TTC549 (cell line): ENCODE measurements around the gene RAET1G.
"Not testable (repeated sequence)": the region's sequence is repeated elsewhere in the genome, so short reads cannot be mapped to it uniquely, and the experiment has no call there.

Experiments used
- FAIRE-seq: peaks from 2 replicates; lab custom pipeline; 2012; peaks lifted over from hg19 to GRCh38; lab: Jason Lieb, UNC

RAET1G gene

GRCh38 chr6:149953390-149953789, 30.5 kb upstream of the RAET1G start:
- not testable (repeated sequence) for FAIRE-seq

- no peak for FAIRE-seq
Observed at GRCh38 chr6:149951626-149952025, 28.7 kb upstream of the RAET1G start.

- FAIRE-seq: no peak
Observed at GRCh38 chr6:149951096-149951495, 28.2 kb upstream of the RAET1G start.

- FAIRE-seq: no peak
Observed at GRCh38 chr6:149950423-149950822, 27.5 kb upstream of the RAET1G start.

GRCh38 chr6:149948616-149949015, 25.7 kb upstream of the RAET1G start:
- FAIRE-seq: no peak

- no peak for FAIRE-seq
Observed at GRCh38 chr6:149948011-149948410, 25.1 kb upstream of the RAET1G start.

GRCh38 chr6:149947533-149947932, 24.6 kb upstream of the RAET1G start:
- not testable (repeated sequence) for FAIRE-seq

GRCh38 chr6:149946631-149947030, 23.7 kb upstream of the RAET1G start:
- not testable (repeated sequence) for FAIRE-seq

- FAIRE-seq: not testable (repeated sequence)
Observed at GRCh38 chr6:149945276-149945675, 22.4 kb upstream of the RAET1G start.

GRCh38 chr6:149943321-149943720, 20.4 kb upstream of the RAET1G start:
- FAIRE-seq: not testable (repeated sequence)

GRCh38 chr6:149942461-149942829, 19.5 kb upstream of the RAET1G start:
- no peak for FAIRE-seq

- no peak for FAIRE-seq
Observed at GRCh38 chr6:149941583-149942460, 18.9 kb upstream of the RAET1G start, which contains the start of gene ULBP2. ULBP2 (plus strand) TSS chr6:149942014; CDS start chr6:149942073, 59 bp downstream.

- no peak for FAIRE-seq
Observed at GRCh38 chr6:149940672-149940982, 17.7 kb upstream of the RAET1G start.

GRCh38 chr6:149939909-149940671, 17.2 kb upstream of the RAET1G start:
- no peak for FAIRE-seq

- FAIRE-seq: no peak
Observed at GRCh38 chr6:149939356-149939648, 16.4 kb upstream of the RAET1G start.

GRCh38 chr6:149938571-149939355, 15.8 kb upstream of the RAET1G start:
- no peak for FAIRE-seq

GRCh38 chr6:149938013-149938570, 15.2 kb upstream of the RAET1G start:
- FAIRE-seq: not testable (repeated sequence)

- FAIRE-seq: no peak
Observed at GRCh38 chr6:149936743-149937142, 13.8 kb upstream of the RAET1G start.

- no peak for FAIRE-seq
Observed at GRCh38 chr6:149935668-149936067, 12.7 kb upstream of the RAET1G start.

GRCh38 chr6:149935246-149935645, 12.3 kb upstream of the RAET1G start:
- FAIRE-seq: no peak

- FAIRE-seq: peak; percentile 79
Observed at GRCh38 chr6:149934249-149935156, 11.6 kb upstream of the RAET1G start.
